ENCODE results near the gene SPCS3.

SPCS3 gene

GRCh38 chr4:176287546-176287945 is 32.2 kb upstream of the SPCS3 start:
- no peak for TF ChIP-seq CTCF (IDR thresholded peaks at IDR 0.05)
- Histone ChIP-seq H3K27ac (no peak overlapping the region), H3K36me3 (ENCODE audit: control insufficient read depth, insufficient read depth, low read length) (no peaks in the 10 kb centered on the region), H3K79me2 (no peaks in the 10 kb centered on the region), H3K27me3 (ENCODE audit: control insufficient read depth, insufficient read depth, low read length) (no peaks in the 10 kb centered on the region), H3K9me3 (ENCODE audit: control insufficient read depth, low read length) (no peaks in the 10 kb centered on the region), H3K9ac (no peak overlapping the region), H3K4me1 (no peaks in the 10 kb centered on the region), H3K4me3 (ENCODE audit: low read depth, low read length) (no peak overlapping the region), H2AFZ (no peak overlapping the region), H3K4me2 (ENCODE audit: low read length) (no peak overlapping the region)

GRCh38 chr4:176288020-176288419 is 31.7 kb upstream of the SPCS3 start:
- H3K9ac ChIP-seq = no peak overlapping the region
- no peaks in the 10 kb centered on the region for H3K9me3 ChIP-seq (ENCODE audit: control insufficient read depth, low read length)
- H3K4me3 ChIP-seq (ENCODE audit: low read depth, low read length) = no peak overlapping the region
- TF ChIP-seq CTCF (IDR thresholded peaks at IDR 0.05) = no peak
- H3K79me2 ChIP-seq = no peaks in the 10 kb centered on the region
- no peak overlapping the region for H2AFZ ChIP-seq
- no peaks in the 10 kb centered on the region for H3K36me3 ChIP-seq (ENCODE audit: control insufficient read depth, insufficient read depth, low read length)
- H3K27me3 ChIP-seq (ENCODE audit: control insufficient read depth, insufficient read depth, low read length) = no peaks in the 10 kb centered on the region
- H3K4me2 ChIP-seq (ENCODE audit: low read length) = no peak overlapping the region
- H3K4me1 ChIP-seq = no peaks in the 10 kb centered on the region
- no peak overlapping the region for H3K27ac ChIP-seq

GRCh38 chr4:176289561-176289960 is 30.2 kb upstream of the SPCS3 start:
- Histone ChIP-seq H2AFZ (no peak overlapping the region), H3K79me2 (no peaks in the 10 kb centered on the region), H3K4me2 (ENCODE audit: low read length) (no peak overlapping the region), H3K9ac (no peak overlapping the region), H3K27ac (no peak overlapping the region), H3K4me1 (no peaks in the 10 kb centered on the region), H3K9me3 (ENCODE audit: control insufficient read depth, low read length) (no peaks in the 10 kb centered on the region), H3K4me3 (ENCODE audit: low read depth, low read length) (no peak overlapping the region), H3K27me3 (ENCODE audit: control insufficient read depth, insufficient read depth, low read length) (no peaks in the 10 kb centered on the region), H3K36me3 (ENCODE audit: control insufficient read depth, insufficient read depth, low read length) (no peaks in the 10 kb centered on the region)
- TF ChIP-seq CTCF (IDR thresholded peaks at IDR 0.05) = no peak

GRCh38 chr4:176290520-176290919 is 29.2 kb upstream of the SPCS3 start:
- H3K27me3 ChIP-seq (ENCODE audit: control insufficient read depth, insufficient read depth, low read length) = no peaks in the 10 kb centered on the region
- no peaks in the 10 kb centered on the region for H3K36me3 ChIP-seq (ENCODE audit: control insufficient read depth, insufficient read depth, low read length)
- H2AFZ ChIP-seq = no peak overlapping the region
- no peaks in the 10 kb centered on the region for H3K79me2 ChIP-seq
- H3K27ac ChIP-seq = no peak overlapping the region
- H3K4me3 ChIP-seq (ENCODE audit: low read depth, low read length) = no peak overlapping the region
- H3K4me1 ChIP-seq = no peaks in the 10 kb centered on the region
- TF ChIP-seq CTCF (IDR thresholded peaks at IDR 0.05) = no peak
- H3K4me2 ChIP-seq (ENCODE audit: low read length) = no peak overlapping the region
- no peak overlapping the region for H3K9ac ChIP-seq
- no peaks in the 10 kb centered on the region for H3K9me3 ChIP-seq (ENCODE audit: control insufficient read depth, low read length)

- Histone ChIP-seq H2AFZ (no peak overlapping the region), H3K9me3 (ENCODE audit: control insufficient read depth, low read length) (no peaks in the 10 kb centered on the region), H3K4me1 (no peaks in the 10 kb centered on the region), H3K27ac (no peak overlapping the region), H3K4me3 (ENCODE audit: low read depth, low read length) (no peak overlapping the region), H3K36me3 (ENCODE audit: control insufficient read depth, insufficient read depth, low read length) (no peaks in the 10 kb centered on the region), H3K27me3 (ENCODE audit: control insufficient read depth, insufficient read depth, low read length) (no peaks in the 10 kb centered on the region), H3K79me2 (no peaks in the 10 kb centered on the region), H3K4me2 (ENCODE audit: low read length) (no peak overlapping the region), H3K9ac (no peak overlapping the region)
- TF ChIP-seq CTCF (IDR thresholded peaks at IDR 0.05) = no peak
These were observed 28.0 kb upstream of the SPCS3 start for GRCh38 chr4:176291748-176292147.
